HG03045 (cell line): ENCODE data around the gene ZNF3.

Experiments used
- ATAC-seq: cut with Tn5 transposase; IDR thresholded peaks from one replicate; pipeline ENCODE4 v1.9.1; 2021; ENCODE audit warnings: mild to moderate bottlenecking, moderate library complexity; ENCODE audit not compliant: unreplicated experiment

The ZNF3 gene

DNA sequence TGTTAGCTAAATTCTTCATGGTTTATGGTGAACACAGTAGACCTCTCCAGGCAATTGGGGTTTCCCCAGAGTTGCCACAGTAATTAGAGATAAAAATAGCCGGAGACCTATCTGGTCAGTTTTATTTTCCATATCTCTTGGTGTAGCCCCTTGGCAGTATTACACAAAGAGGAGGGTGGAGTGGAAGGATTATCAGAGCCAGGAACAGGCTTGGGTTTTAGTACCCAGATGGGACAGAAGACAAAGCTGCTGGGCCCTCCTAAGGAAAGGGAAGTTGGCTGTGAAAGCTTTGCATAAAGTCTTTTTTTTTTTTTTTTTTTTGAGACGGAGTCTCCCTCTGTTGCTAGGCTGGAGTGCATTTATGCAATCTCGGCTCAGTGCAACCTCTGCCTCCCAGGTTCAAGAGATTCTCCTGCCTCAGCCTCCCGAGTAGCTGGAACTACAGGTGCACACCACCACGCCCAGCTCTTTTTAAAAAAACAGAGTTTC, 22.2 kb downstream of the ZNF3 start:
- no peak for ATAC-seq

DNA sequence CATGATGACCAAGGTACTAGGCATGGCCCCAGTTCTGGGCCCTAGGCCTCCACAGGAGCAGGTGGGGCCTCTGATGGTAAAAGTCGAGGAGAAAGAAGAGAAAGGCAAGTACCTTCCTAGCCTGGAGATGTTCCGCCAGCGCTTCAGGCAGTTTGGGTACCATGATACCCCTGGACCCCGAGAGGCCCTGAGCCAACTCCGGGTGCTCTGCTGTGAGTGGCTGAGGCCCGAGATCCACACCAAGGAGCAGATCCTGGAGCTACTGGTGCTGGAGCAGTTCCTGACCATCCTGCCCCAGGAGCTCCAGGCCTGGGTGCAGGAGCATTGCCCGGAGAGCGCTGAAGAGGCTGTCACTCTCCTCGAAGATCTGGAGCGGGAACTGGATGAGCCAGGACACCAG, 24.5 kb downstream of the ZNF3 start:
- ATAC-seq = no peak

DNA sequence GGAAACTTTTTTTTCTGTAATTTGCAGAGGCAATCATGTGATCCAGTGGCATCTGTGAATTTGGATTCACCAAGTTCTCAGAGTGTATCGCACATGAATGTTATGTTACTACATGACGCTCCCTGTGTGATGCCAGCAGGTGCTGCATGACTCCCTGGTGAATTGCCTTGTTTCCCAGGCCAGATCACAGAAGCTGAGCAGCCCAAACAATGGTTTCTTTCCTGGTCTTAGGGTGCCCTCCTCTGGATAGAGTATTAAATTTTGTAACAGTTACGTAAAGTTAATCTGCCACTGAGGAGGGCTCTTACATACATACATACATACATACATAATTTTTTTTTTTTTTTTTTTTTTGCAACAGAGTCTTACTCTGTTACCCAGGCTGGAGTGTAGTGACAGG, 28.3 kb downstream of the ZNF3 start:
- no peak for ATAC-seq

DNA sequence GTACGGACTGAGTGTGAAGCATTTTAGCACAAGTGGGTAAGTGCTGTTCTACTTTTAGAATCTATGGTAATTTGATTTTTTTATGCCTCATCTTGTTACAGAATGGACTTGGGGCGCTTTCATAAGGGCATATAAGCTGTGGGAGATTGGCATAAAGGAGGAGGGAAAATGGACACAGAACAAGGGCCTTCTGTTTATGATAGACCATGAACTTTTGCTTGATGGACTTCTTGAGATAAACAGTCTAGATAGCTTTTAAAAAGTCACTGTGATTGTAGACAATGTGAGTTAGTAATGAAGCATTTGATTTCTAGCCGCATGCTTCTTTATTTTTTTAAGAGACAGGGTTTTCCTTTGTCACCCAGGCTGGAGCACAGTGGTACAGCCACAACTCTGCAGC, 29.9 kb downstream of the ZNF3 start:
- no peak for ATAC-seq

DNA sequence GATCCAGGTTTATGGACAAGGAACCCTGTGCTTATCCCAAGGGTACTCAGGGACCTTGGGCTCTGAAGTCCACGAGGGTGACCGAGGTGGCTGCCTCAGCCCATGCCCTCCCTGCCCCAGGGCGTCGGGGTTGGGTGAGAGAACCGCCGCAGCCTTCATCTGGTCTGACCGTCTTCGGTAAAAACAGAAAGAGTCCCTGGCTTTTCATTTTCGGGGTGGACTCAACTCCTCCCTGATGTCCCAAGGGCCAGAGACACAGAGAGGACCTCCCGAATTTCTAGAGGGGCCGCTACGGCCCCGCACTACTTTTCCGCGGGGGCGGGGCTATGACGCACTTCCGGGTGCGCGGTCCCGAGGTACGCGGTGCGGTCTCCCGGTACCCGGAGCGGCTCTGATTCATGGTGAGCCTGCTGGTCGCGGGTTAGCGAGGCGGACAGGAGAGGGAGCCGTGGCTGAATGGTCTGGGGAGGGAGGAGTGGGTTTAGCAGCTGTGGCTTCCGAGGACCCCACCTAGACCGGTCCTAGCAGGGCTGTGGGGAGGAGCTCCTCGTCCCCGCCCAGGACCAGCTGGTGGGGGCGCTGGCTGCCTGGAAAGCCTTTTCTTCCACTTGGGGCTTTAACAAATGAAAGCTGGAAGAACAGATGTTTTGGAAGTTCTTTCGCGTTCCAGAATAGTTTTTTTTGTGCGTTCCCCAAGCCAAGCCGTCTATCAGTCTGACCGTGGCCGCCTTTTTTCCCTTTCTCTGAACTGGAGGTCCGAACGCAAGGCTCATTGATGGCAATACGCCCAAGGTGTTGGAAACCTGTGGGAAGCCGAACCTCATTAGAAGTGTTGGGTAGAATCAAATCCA, 31.9 kb downstream of the ZNF3 start, which contains the start of gene ZSCAN21:
Gene ZSCAN21 (plus strand): TSS at position 334 of the 851 bp plus-strand sequence. CDS start 7,233 bp downstream, outside the sequence.
- ATAC-seq = peak; percentile 86

DNA sequence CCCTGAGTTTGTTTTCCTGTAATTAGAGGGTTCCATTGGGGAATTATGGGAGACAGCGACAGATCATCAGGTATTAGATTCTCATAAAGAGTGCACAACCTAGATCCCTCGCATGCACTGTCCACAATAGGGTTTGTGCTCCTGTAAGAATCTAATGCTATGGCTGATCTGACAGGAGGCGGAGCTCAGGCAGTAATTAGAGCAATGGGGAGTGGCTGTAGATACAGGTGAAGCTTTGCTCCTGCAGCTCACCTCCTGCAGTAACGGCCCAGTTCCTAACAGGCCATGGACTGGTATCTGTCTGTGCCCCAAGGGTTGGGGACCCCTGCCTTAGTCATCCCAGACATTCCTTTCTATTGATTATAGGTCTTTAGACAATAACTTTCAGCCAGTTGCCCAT, 32.8 kb downstream of the ZNF3 start:
- no peak for ATAC-seq

DNA sequence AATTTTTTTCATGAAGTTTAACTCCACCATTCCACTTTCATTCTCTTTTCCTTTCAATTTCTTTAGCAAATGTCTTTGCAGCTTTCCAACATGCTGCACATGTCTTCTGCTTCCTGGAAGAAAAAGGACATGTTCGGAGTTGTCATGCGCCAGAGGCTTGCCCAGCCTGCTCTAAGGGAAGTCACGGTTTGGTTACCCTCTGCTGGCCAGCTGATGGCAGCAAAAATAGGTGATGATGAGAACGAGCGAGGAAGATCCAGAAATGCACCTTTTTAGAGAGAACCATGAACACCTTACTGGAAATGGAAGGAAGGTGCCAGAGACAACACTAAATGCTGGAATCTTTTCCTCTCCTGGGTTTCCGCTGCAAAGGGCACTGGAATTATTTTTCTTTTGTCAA, 36.8 kb downstream of the ZNF3 start:
- ATAC-seq = no peak

DNA sequence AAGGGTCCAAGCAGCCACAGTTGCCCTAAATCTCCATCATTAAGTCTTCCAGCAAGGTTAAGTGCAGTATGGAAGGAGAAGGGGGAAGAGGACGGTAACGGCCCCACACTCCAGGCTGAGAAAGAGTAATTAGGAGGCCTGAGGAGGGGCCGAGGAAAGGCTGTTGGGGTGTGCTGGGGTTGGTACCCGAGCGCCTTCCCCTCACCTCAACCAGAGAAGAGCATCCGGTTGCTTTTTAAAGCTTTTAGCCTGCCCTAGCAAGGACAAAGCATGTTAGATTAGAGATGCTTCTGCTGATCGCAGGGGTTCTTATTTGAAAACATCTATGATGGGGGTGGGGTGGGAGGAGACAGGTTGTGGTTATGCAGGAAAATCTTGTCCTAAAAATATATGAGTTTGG, 40.9 kb downstream of the ZNF3 start:
- ATAC-seq = no peak

DNA sequence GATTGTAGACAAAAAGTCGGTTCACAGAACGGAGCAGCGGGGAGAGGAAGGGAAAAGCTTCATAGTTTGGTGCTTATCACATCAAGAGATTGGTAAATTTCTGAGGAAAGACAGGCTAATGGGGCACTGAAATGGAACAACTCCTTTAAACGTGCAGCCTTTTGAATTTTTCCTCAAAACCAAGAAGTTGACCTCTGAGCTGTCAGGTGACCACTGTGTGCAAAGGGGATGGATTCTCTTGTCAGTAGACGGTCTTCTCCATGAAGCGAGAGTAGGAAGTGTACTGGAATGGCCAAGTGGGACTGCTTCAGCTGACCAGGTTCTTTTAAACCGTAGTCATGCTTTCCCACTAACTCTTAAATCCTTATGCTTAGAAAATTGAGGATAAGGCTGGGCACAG, 43.2 kb downstream of the ZNF3 start:
- ATAC-seq = no peak

DNA sequence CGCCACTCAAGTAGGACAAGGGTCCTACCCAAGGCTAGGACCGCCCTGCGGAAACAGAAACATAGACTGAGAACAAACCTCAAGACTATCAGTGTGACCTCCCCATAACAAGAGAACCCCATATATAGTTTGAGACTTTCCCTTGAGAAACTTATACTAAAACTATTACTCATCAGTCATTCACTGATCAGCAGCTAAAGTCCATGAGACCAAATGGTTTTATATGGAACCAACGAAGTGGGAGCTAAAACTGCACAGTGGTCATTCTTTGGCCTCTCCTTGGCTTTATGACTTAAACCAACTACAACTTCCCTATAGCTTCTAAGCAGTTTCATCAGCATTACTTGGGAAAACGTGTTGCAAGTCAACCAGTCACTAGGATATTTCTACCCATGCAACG, 45.6 kb downstream of the ZNF3 start:
- ATAC-seq = no peak

DNA sequence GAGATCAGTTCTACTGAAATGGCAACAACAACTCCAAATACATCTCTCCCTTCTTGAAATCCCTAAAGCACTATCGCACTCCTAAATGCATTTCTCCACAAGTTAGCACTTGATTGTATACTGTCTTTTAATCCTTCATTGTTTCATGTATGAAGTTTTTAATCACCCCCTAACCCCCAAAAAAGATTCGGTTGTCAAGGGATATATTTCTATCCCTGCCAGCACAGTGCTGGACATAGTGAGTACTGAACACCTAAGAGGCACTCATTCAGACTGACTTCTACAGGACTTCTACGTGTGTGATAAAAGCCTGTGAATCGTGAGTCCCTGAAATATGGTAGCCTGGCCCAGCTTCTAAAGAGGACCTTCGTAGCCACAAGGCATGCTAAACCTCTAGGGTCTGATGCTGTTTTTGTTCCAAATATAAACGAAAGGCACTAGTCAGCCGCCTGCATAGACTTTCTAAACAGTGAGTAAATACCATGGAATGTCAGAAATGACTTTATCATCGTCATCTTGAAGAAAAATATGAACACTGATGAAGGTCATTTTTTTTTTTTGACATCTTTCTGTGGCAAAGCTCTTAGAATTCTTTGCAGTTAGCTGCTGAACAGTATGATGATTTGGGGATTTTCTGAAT, 46.5 kb downstream of the ZNF3 start:
- ATAC-seq = no peak

DNA sequence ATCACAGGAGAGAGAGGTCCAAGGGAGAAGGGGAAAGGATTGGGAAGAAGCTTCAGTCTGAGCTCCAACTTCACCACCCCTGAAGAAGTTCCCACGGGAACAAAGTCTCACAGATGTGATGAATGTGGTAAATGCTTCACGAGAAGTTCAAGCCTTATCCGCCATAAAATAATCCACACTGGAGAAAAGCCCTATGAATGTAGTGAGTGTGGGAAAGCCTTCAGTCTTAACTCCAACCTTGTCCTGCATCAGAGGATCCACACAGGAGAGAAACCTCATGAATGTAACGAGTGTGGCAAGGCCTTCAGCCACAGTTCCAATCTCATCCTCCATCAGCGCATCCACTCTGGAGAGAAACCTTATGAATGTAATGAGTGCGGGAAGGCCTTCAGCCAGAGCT, 48.0 kb downstream of the ZNF3 start:
- no peak for ATAC-seq

DNA sequence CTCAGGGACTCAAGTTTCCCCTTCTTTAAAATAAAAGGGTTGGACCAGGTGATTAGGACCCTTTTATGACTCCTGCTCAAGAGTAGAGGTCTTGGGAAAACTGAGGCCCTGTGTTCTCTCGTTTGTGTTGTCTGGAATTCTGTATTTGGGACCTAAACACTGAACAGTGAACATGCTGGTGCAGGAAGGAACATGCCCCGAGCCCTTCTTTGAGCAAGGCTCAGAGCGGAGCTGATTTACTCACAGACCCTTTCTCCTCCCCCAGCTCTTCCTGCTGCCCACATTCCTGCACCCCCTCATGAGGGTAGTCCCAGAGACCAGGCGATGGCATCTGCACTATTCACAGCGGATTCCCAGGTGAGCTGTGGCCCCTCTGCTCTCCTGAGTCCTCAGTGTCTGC, 51.9 kb downstream of the ZNF3 start:
- no peak for ATAC-seq

DNA sequence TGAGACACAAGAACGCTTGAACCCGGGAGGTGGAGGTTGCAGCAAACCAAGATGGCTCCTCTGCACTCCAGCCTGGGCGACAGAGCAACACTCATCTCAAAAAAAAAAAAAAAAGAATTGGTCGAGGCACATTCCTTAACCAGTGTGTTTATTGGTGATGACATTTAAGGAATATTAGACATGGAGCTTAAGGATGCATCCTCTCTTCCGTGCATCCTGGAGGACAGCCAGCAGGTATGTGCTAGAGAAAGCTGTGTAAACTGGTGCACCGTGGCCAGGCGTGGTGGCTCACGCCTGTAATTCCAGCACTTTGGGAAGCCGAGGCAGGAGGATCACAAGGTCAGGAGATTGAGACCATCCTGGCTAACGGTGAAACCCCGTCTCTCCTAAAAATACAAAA, 54.3 kb downstream of the ZNF3 start:
- no peak for ATAC-seq

DNA sequence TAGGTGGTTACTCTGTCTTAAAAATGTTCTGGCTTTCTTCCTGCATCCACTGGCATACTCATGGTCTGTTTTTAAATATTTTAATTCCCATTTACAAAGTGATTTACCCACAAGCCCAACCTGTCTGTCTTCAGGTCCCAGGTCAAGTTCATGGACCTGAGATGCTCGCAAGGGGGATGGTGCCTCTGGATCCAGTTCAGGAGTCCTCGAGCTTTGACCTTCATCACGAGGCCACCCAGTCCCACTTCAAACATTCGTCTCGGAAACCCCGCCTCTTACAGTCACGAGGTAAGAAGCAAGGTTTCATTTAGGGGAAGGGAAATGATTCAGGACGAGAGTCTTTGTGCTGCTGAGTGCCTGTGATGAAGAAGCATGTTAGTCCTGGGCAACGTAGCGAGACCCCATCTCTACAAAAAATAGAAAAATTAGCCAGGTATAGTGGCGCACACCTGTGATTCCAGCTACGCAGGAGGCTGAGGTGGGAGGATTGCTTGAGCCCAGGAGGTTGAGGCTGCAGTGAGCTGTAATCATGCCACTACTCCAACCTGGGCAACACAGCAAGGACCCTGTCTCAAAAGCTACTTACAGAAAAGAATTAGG, 57.4 kb downstream of the ZNF3 start:
- ATAC-seq = no peak

DNA sequence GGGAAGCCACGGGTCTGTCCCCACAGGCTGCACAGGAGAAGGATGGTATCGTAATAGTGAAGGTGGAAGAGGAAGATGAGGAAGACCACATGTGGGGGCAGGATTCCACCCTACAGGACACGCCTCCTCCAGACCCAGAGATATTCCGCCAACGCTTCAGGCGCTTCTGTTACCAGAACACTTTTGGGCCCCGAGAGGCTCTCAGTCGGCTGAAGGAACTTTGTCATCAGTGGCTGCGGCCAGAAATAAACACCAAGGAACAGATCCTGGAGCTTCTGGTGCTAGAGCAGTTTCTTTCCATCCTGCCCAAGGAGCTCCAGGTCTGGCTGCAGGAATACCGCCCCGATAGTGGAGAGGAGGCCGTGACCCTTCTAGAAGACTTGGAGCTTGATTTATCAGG, 58.0 kb downstream of the ZNF3 start:
- ATAC-seq = no peak

DNA sequence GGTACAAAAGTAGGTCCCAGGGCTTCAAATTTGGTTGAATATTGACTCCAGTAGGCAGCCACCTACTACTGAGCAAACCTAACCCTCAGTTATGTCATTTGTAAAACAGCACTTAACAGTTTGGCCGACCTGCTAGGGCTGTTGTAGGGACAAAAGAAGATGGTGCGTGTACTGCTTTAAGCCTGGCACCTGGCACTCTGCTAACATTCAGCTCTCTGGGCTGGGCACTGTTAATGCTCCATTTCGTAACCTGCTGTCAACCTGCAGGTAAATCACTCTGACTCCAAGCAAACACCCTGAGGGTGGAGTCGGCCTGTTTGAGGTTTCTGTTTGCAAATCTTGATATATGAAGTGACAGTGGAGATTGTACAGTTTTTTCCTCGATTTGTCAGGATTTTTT, 58.9 kb downstream of the ZNF3 start:
- no peak for ATAC-seq

DNA sequence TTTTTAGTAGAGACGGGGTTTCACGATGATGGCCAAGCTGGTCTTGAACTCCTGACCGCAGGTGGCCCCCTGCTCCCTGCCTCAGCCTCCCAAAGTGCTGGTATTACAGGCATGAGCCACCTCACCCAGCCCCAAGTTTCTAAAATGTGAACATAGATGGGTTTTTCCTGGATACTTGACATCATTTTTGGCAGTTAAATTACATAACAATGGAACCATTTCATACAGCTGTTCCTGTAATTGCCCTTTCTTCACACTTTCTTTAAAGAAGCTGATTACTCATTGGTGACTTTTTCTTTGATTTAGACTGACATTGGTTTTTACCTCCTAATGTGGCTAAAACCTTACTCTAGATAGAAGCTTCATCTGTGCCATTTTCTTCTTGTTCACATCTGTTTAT, 60.2 kb downstream of the ZNF3 start:
- ATAC-seq = no peak
